Superior temporal gyrus (tissue), 1 donor: ENCODE results near the gene STON2.
A peak's percentile ranks its signal among the peaks of the same experiment; 100 is the strongest.
"Not testable (repeated sequence)": the region's sequence is repeated elsewhere in the genome, so short reads cannot be mapped to it uniquely, and the experiment has no call there.

Experiments
- DNase-seq: peaks from one replicate; pipeline ENCODE4 v3.0.0-alpha.2; 2016; ENCODE audit errors: extremely low spot score

STON2 gene

GRCh38 chr14:81269100-81269978 is 130.8 kb downstream of the STON2 start:
- peak; percentile 91 for DNase-seq

GRCh38 chr14:81268016-81268416 is 132.1 kb downstream of the STON2 start:
- no peak for DNase-seq

- DNase-seq, result no peak
Observed at GRCh38 chr14:81265636-81266169, 134.4 kb downstream of the STON2 start.

GRCh38 chr14:81264671-81265070 is 135.5 kb downstream of the STON2 start:
- DNase-seq, result no peak

- DNase-seq, result no peak
Observed at GRCh38 chr14:81263777-81264410, 136.2 kb downstream of the STON2 start.

- DNase-seq, result no peak
Observed at GRCh38 chr14:81261176-81261575, 138.9 kb downstream of the STON2 start.

GRCh38 chr14:81260732-81261131 is 139.4 kb downstream of the STON2 start:
- no peak for DNase-seq

- DNase-seq, result no peak
Observed at GRCh38 chr14:81256289-81256960, 143.7 kb downstream of the STON2 start.

GRCh38 chr14:81252278-81252677 is 147.8 kb downstream of the STON2 start:
- no peak for DNase-seq

GRCh38 chr14:81247271-81247766 is 152.8 kb downstream of the STON2 start:
- DNase-seq, result no peak

- DNase-seq, result no peak
Observed at GRCh38 chr14:81246461-81247270, 153.5 kb downstream of the STON2 start.

GRCh38 chr14:81245771-81246170 is 154.4 kb downstream of the STON2 start:
- DNase-seq, result no peak

GRCh38 chr14:81244431-81244830 is 155.7 kb downstream of the STON2 start:
- not testable (repeated sequence) for DNase-seq

- DNase-seq, result no peak
Observed at GRCh38 chr14:81243499-81243898, 156.6 kb downstream of the STON2 start.

GRCh38 chr14:81236849-81237248 is 163.3 kb downstream of the STON2 start:
- not testable (repeated sequence) for DNase-seq

- no peak for DNase-seq
Observed at GRCh38 chr14:81236138-81236537, 164.0 kb downstream of the STON2 start.

- DNase-seq, result no peak
Observed at GRCh38 chr14:81235096-81235495, 165.0 kb downstream of the STON2 start.

- DNase-seq, result no peak
Observed at GRCh38 chr14:81234278-81234677, 165.8 kb downstream of the STON2 start.

GRCh38 chr14:81233615-81234014 is 166.5 kb downstream of the STON2 start:
- DNase-seq, result no peak

- DNase-seq, result no peak
Observed at GRCh38 chr14:81231540-81231939, 168.6 kb downstream of the STON2 start.

- no peak for DNase-seq
Observed at GRCh38 chr14:81224222-81224621, 175.9 kb downstream of the STON2 start.
